Type B pancreatic cell (in vitro differentiated cells): ENCODE data around the gene APOL1. TPM values are rescaled to one million over a fixed set of nuclear protein-coding genes. Genes with fewer than 3 reads are reported as not detected.

Experiments used
- DNase-seq: peaks from one replicate; pipeline ENCODE4 v3.0.0; 2021; ENCODE audit warnings: mixed read lengths; ENCODE audit not compliant: unreplicated experiment; ENCODE audit errors: extremely low spot score
- H3K27ac Mint-ChIP-seq: 2 replicates; pipeline ENCODE4 v1.8.0; 2021; ENCODE audit warnings: mild to moderate bottlenecking, mixed read lengths
- H3K27me3 Mint-ChIP-seq: 2 replicates; pipeline ENCODE4 v1.8.0; 2021; ENCODE audit warnings: mixed read lengths
- H3K36me3 Mint-ChIP-seq: 2 replicates; pipeline ENCODE4 v1.8.0; 2021; ENCODE audit warnings: mixed read lengths
- H3K4me1 Mint-ChIP-seq: one replicate; pipeline ENCODE4 v1.8.0; 2021; ENCODE audit warnings: mixed read lengths; ENCODE audit not compliant: unreplicated experiment
- H3K4me3 Mint-ChIP-seq: 2 replicates; pipeline ENCODE4 v1.8.0; 2021; ENCODE audit warnings: mild to moderate bottlenecking, mixed read lengths
- H3K9me3 Mint-ChIP-seq: 2 replicates; pipeline ENCODE4 v1.8.0; 2021; ENCODE audit warnings: mixed read lengths
- total RNA-seq: library from RNA; stranded (reverse); gene quantifications from 2 replicates; pipeline ENCODE4 v1.2.1, GENCODE V29; 2021; ENCODE audit warnings: low replicate concordance
- TF ChIP-seq, protein P1 (sequence below): fragments of 200-600 bp; sonication (generic); conservative IDR thresholded peaks from 2 replicates; pipeline ENCODE4 v1.5.0; 2021; ENCODE audit warnings: antibody characterized with exemption, mild to moderate bottlenecking

APOL1 gene
- total RNA-seq, 1 donor from 2014 or later: 6.8 TPM

DNA sequence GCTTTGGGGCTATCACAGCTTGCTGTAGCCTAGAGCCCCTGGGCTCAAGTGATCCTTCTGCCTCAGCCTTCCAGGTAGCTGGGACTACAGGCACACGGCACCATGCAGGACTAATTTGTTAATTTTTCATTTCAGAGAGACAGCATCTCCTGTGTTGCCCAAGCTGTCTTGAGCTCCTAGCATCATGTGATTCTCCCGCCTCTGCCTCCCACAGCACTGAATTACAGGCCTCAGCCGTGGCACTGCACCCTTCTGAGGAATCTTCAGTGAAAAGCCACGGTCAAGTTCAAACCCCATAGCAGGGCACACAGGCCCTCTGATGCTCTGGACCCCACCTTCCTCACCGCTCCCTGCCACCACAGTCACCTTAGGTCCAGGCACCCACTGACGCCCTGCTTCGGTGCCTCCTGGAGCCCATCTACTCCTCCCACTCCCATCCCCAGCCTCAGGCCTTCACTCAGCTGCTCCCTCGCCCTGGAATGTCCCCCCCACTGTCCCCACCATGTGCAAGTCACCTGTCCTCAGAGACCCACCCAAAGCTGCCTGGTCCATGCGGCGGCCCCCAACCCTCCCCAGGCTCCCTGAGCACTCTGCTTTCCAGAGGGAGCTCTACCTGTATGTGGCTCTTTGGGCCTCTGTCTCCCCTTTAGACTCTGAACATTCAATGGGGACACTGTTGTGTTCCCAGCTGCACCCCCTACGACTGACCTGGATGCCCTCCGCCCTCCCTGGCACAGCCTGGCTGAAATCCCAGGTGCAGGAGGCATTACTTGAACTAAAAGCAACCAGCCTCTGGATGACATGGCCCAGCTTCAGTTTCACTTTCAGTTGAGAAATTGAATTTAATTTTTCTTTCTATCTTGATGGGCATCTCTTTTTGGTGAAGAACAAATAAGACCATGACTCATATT is 15.2 kb upstream of the APOL1 start:
- Mint-ChIP-seq H3K27me3 (no peaks in the 10 kb centered on the region), H3K27ac (peak overlapping the region; percentile 96), H3K4me3 (peak overlapping the region; percentile 96), H3K4me1 (peaks cover 46% of the 10 kb centered on the region), H3K36me3 (peaks cover 27% of the 10 kb centered on the region), H3K9me3 (peaks cover 11% of the 10 kb centered on the region)
- DNase-seq: no peak
- TF ChIP-seq, protein P1, sequence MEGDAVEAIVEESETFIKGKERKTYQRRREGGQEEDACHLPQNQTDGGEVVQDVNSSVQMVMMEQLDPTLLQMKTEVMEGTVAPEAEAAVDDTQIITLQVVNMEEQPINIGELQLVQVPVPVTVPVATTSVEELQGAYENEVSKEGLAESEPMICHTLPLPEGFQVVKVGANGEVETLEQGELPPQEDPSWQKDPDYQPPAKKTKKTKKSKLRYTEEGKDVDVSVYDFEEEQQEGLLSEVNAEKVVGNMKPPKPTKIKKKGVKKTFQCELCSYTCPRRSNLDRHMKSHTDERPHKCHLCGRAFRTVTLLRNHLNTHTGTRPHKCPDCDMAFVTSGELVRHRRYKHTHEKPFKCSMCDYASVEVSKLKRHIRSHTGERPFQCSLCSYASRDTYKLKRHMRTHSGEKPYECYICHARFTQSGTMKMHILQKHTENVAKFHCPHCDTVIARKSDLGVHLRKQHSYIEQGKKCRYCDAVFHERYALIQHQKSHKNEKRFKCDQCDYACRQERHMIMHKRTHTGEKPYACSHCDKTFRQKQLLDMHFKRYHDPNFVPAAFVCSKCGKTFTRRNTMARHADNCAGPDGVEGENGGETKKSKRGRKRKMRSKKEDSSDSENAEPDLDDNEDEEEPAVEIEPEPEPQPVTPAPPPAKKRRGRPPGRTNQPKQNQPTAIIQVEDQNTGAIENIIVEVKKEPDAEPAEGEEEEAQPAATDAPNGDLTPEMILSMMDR: no peak

DNA sequence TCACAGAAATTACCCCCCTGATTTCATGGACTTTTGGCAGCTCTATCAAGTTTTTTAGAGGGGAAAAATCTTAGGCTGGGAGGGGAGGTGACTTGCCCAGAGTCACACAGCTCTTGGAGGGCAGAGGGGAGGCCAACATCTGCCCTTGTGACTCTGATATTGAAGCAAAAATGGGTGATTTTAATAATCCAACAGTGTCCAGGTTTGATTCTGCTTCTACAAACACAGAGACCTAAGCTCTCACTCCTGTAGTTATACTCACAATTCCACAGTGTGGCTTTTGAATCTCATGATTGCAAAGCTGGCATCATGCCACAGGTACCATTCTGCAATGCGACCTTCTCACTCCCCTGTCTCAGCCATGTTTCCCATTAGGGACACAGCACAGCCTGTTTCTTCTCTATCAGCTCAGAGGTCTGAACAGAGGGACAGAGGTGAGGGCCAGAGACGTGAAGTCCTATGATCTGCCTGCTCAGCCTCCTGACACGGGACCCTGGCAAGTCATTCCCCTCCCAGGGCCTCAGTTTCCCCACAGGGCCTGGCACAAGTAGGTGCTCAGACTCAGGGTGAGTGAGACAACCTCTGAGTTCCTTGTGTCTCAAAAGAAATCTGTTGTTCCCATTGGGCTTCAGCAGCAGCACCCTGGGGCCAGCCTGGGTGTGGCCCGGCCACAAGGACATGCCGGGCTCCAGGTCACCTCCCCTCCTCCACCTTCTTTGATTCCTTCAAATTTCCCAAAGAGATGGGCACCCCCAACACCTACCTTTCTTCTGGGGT is 14.4 kb upstream of the APOL1 start:
- peak overlapping the region; percentile 96 for H3K27ac Mint-ChIP-seq
- DNase-seq: no peak
- peaks cover 23% of the 10 kb centered on the region for H3K36me3 Mint-ChIP-seq
- no peaks in the 10 kb centered on the region for H3K27me3 Mint-ChIP-seq
- peaks cover 42% of the 10 kb centered on the region for H3K4me1 Mint-ChIP-seq
- peaks cover 11% of the 10 kb centered on the region for H3K9me3 Mint-ChIP-seq
- TF ChIP-seq, protein P1: no peak
- H3K4me3 Mint-ChIP-seq: peak overlapping the region; percentile 96

DNA sequence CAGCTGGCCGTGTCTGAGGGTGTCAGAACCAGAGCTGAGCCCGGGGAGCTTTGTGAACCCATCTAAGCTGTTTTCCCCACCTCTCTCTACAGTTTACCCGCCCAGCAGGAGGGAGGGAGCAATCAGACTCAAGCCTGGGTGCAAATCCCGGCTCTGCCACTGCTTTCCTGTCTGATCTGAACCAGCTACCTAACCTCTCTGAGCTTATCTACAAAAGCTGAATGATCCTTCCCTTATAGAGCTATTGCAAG is 13.9 kb upstream of the APOL1 start:
- TF ChIP-seq, protein P1: no peak
- Mint-ChIP-seq H3K4me1 (peaks cover 37% of the 10 kb centered on the region), H3K27me3 (no peaks in the 10 kb centered on the region), H3K9me3 (peaks cover 11% of the 10 kb centered on the region), H3K27ac (peak overlapping the region; percentile 96), H3K4me3 (peak overlapping the region; percentile 96), H3K36me3 (peaks cover 19% of the 10 kb centered on the region)
- DNase-seq: no peak

DNA sequence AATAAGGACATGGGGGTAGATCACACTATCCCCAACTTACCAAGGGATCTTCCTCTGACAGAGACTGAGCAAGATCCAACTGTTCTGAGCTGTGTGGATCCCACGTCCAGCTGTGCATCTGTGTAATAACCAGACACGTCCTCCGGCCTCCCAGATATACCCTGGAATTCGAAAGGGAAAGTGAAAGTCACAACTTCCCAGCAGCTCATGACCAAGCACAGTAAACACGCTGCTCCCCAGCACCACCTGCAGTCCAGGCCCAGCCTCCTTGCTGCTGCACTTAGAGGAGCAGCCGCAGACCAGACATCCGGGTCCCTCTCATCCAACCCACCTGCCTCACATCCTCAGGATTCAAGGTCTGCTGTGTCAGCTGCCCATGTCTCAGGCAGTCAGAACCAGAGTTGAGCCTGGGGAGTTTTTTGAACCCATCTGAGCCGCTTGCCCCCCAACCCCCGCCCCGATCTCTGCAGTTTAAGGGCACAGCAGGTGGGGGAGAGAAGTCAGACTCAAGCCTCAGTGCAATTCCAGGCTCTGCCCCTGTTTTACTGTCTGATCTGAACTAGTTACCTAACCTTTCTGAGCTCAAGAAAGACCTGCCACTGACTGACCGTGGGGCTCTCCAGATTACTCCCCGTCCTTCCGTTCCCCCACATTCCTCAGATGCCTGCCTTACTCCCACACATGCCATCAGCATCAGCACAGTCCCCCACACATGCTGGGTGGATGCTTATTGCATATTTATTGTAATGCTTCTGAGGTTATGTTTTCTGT is 13.3 kb upstream of the APOL1 start, which contains the start of gene APOL2:
Gene APOL2, minus strand, starts transcription at position 127 of the 771 bp plus-strand sequence. CDS start 6,365 bp downstream, outside the sequence.
- TF ChIP-seq, protein P1: peak; percentile 72
- Mint-ChIP-seq H3K27me3 (no peaks in the 10 kb centered on the region), H3K27ac (peak within 1 kb of the TSS; percentile 96), H3K9me3 (peaks cover 11% of the 10 kb centered on the region), H3K4me3 (peak within 1 kb of the TSS; percentile 96), H3K36me3 (peaks cover 17% of the 10 kb centered on the region), H3K4me1 (peaks cover 32% of the 10 kb centered on the region)
- DNase-seq: peak; percentile 85

DNA sequence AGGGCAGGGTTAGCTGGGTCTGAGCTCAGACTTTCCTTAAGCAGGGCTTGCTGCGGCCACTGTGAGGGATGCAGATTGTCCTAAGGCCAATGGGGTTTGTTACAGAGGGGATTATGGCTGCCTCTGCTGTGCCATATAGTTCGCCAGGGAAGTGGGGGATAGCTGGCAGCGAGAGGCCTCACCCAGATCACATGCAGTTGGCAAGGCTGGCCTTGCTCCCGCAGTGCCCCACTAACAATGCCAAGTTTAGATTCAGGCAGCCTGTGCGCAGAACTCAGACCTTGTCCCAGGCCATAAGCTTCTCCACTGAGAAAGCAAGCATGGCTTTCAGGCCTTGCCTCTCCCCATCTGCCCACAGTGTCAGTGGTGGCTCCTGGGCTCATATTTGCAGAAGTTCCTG is 8.9 kb upstream of the APOL1 start:
- no peak overlapping the region for H3K4me3 Mint-ChIP-seq
- peaks cover 3% of the 10 kb centered on the region for H3K36me3 Mint-ChIP-seq
- no peaks in the 10 kb centered on the region for H3K27me3 Mint-ChIP-seq
- TF ChIP-seq, protein P1: no peak
- no peak for DNase-seq
- H3K4me1 Mint-ChIP-seq: peaks cover 11% of the 10 kb centered on the region
- peaks cover 12% of the 10 kb centered on the region for H3K9me3 Mint-ChIP-seq
- no peak overlapping the region for H3K27ac Mint-ChIP-seq
